Epithelial cell of prostate (primary cell): ENCODE results near the gene COL5A2.

ENCODE experiments used
- DNase-seq: peaks from one replicate; pipeline ENCODE4 v3.0.0-alpha.2; 2011; ENCODE audit warnings: low read depth, low spot score
- H3K27ac ChIP-seq: fragments of 450-650 bp; 2 replicates; pipeline ENCODE4 v1.5.1; 2017; ENCODE audit warnings: mild to moderate bottlenecking

Gene COL5A2

DNA sequence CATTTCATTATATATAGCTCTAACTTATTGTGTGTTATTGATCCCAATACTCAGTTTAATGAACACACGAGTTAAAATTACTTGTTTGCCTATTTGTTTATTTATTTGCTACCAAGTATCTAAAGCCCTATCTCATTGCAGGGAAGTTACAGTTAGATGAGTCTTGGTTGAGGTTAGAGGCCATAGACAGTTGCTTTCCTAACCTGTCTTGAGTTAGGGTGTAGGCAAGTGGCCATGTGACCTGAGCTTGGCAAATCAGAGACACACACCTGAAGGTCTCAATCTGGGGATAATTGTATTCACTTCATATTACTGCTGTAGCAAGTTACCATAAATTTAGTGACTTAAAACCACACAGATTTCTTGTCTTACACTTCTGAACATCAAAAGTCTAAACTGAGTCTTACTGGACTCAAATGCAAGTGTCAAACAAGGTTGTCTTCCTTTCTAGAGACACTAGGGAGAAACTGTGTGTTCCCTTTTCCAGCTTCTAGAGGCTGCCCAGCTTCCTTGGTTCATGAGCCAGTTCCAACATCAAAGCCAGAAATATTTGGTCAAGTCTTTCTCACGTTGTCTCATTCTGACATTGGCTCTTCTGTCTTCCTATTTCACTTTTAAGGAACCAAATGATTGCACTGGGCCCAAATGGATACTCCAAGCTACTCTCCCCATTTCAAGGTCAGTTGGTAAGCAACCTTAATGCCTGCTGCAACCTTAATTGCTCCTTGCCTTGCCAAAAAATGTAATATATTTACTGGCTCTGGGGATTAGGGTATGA lies 165.7 kb downstream of the COL5A2 start:
- H3K27ac ChIP-seq: no peak overlapping the region

DNA sequence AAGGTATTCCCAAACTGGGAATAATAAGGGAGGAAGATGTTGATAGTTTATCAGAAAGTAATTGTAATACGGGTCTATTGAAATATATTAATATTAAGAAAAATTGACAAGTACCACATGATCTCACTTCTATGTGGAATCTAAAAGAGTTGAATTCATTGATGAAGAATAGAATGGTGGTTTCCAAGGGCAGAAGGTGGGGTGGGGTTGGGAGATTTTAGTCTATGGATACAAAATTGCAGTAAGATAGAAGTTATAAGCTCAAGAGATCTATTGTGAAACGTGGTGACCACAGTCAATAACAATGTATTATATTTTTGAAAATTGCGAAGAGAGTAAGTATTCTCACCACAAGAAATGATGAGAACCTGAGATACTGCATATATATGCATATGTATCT lies 166.5 kb downstream of the COL5A2 start:
- DNase-seq: no peak

More for the DNA sequence above, 165.7 kb downstream of the COL5A2 start:
- no peak for DNase-seq

DNA sequence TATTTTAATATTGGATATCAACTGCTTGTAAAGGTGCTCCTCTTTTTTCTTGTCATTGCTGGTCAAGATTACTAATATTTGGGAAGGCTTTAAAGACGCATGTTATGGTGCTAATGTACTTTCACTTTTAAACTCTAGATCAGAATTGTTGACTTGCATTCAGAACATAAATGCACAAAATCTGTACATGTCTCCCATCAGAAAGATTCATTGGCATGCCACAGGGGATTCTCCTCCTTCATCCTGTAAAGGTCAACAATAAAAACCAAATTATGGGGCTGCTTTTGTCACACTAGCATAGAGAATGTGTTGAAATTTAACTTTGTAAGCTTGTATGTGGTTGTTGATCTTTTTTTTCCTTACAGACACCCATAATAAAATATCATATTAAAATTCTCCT lies 167.2 kb downstream of the COL5A2 start:
- DNase-seq: no peak
- no peak overlapping the region for H3K27ac ChIP-seq

More for the DNA sequence above, 166.5 kb downstream of the COL5A2 start:
- no peak overlapping the region for H3K27ac ChIP-seq

DNA sequence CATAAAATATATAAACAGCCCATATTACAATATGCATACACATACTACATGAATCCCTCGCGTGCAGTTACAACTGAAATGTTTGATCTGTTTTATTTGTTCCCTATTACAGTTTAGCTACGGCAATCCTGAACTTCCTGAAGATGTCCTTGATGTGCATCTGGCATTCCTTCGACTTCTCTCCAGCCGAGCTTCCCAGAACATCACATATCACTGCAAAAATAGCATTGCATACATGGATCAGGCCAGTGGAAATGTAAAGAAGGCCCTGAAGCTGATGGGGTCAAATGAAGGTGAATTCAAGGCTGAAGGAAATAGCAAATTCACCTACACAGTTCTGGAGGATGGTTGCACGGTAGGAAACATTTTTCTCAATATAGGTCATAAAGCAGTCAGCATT lies 169.0 kb downstream of the COL5A2 start:
- no peak for DNase-seq
- H3K27ac ChIP-seq: no peak overlapping the region

DNA sequence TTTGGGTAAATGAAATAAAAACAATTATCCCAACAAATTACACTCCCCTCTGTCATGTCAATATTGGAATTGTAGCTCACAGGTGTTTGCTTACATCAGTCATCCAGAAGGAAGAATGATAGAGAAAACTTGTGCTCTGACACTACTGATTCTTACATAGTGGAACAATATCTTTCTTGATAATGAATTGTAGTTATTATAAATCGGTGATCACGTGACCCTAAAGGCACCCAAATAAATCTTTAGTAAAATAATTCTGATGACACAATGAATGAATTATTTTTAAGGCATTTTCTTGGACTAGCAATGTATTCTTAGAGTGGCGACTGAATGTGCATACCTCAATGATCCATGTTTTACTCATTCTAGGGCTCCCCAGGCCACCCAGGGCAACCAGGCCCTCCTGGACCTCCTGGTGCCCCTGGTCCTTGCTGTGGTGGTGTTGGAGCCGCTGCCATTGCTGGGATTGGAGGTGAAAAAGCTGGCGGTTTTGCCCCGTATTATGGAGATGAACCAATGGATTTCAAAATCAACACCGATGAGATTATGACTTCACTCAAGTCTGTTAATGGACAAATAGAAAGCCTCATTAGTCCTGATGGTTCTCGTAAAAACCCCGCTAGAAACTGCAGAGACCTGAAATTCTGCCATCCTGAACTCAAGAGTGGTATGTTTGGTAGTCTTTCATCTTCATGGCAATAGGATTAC lies 170.9 kb downstream of the COL5A2 start:
- DNase-seq: no peak
- H3K27ac ChIP-seq: no peak overlapping the region

DNA sequence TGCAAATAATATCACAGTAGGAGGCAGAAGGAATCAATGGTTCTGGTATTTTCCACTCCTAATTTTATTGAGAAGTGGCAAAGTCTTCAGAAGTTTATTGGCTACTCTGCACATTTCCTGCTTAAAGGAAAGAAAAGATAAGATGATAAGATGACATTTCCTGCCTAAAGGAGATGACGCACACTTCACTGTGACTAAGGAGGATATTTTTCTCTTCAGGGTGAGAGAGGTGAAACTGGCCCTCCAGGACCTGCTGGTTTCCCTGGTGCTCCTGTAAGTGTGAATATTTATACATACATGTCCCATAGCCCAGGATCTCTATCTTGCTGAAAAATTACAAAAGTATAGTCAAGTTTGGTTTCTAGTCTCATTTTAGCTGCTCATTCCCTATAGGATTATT lies 177.5 kb downstream of the COL5A2 start:
- H3K27ac ChIP-seq: no peak overlapping the region
- peak; percentile 33 for DNase-seq

DNA sequence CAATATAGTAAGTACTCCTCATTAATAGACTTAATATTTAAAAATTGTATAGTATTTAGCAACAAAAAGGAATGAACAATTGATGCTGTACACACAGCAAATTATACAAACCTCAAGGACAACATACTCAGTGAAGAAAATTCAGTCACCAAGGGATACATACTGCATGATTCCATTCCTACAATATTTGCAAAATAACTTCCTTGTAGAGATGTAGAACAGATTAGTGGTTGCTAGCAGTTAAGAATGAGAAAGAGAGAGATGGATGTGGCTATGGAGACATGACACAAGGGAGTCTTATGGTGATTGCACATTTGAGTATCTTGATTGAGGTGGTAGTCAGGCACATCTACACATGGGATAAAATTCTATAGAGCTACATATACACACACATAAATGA lies 179.3 kb downstream of the COL5A2 start:
- DNase-seq: no peak
- no peak overlapping the region for H3K27ac ChIP-seq

DNA sequence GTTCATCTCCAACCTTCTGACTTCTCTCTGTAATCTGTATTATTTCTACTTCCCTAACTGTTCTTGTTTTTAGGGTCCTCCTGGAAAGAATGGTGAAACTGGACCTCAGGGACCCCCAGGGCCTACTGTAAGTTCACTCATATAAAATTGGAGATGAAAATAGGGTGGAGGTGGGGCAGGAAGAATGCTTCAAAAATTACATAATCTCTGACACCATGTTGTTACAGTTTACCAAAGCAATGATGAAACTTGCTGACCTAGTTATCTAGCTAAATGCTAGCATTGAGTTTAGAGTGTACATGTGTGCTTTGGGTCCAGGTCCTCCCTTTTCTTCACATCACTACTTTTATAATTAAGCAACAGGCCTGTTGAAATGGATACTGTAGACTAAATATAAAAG lies 182.3 kb downstream of the COL5A2 start:
- no peak overlapping the region for H3K27ac ChIP-seq
- no peak for DNase-seq

DNA sequence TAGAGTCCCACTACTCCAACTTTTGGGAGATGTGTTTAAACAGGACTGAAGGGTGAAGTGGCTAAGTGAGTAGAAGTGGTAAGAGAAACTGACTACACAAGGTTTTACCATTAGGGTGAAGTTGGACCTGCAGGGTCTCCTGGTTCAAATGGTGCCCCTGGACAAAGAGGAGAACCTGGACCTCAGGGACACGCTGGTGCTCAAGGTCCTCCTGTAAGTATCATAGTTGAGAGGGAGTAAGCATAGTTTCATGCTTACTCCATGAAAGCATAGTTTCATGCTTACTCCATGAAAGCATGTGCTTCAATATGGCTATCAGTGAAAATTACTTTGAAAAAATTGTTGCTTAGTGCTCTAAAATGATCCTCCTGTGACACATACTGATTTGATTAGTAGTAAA lies 186.3 kb downstream of the COL5A2 start:
- no peak for DNase-seq
- H3K27ac ChIP-seq: no peak overlapping the region

DNA sequence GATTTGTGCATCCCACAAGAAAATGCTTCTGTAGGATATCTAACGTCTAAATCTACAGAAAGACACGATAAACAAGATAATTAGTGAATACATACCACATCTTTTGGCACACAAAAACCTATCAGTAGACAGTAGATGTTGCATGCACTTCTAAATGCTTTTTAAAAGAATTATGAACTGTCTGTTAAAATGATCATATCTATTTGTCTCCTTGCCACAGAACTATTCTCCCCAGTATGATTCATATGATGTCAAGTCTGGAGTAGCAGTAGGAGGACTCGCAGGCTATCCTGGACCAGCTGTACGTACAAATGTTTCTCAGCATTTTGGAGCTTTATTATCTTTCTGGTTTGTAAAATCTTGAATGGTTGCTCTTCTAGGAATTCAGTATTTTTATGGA lies 192.7 kb downstream of the COL5A2 start:
- H3K27ac ChIP-seq: no peak overlapping the region

DNA sequence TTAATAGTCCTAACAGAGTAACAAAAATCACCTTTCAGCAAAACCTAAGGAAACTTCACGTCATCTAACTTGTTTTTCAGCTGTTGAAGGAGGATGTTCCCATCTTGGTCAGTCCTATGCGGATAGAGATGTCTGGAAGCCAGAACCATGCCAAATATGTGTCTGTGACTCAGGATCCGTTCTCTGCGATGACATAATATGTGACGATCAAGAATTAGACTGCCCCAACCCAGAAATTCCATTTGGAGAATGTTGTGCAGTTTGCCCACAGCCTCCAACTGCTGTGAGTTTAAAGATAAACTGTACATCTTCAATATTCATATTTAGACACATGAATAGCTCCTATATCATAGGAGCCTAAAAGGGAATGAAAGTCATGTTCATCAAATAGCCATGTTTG lies 194.9 kb downstream of the COL5A2 start:
- H3K27ac ChIP-seq: no peak overlapping the region
- DNase-seq: no peak

More for the DNA sequence above, 192.7 kb downstream of the COL5A2 start:
- DNase-seq: no peak

DNA sequence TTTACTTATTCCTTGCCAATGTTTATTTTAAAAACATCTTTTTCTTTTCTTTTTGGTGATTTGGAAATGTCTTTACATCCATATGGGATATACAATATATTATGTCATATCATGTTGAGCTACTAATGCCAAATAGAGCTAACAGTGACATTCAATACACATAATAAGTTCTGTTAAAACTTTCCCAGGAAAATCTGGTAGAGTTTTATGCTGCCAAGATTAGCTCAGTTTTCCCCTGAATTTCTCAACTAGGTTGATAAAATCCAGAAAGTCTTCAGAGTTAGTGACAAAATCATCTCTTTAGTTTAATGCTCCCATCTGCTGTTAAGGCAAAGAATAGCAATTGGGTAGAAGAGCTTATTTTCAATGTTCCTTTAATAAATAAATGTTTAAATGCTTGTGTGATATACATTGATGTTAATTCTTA lies 195.5 kb downstream of the COL5A2 start:
- H3K27ac ChIP-seq: no peak overlapping the region
- DNase-seq: no peak

DNA sequence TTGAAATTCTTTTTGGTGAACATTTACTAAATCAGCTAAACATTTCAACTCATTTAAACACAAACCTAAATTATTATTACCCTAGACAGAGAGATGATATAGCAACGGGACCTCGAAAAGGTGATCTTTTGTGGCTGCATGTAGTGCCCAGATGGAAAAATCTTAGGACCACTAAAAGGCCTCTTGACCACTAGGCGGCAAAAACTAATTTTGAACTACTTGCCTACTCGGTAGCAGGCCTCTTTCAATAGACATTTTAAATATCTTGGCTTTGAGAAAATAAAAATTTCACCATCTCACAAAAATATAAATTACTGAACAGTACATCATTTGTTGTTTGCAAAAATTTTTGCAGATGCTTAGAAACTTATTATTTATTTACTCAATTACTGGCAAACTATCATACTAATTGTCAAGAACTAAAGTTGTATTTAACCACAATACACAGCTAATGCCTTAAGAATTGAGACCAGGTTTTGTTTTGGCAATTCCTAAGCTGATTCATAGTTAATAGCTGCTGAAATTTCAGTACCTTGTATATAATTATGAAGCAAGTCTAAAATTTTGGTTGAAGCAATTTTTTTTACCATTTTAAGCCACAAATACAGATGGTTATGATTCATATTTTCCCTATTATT lies 196.0 kb downstream of the COL5A2 start:
- DNase-seq: no peak

More for the DNA sequence above, 196.0 kb downstream of the COL5A2 start:
- no peak overlapping the region for H3K27ac ChIP-seq
